Measurements from ENCODE around the gene UQCC2.

UQCC2 gene

GRCh38 chr6:33668328-33668727 lies 43.2 kb downstream of the UQCC2 start:
- no peaks in the 10 kb centered on the region for H3K9me3 ChIP-seq (ENCODE audit: control insufficient read depth, low read length)
- H3K27me3 ChIP-seq (replicated peaks; ENCODE audit: control insufficient read depth, insufficient read depth, low read length, poor library complexity, severe bottlenecking), result no peaks in the 10 kb centered on the region
- H3K4me3 ChIP-seq (ENCODE audit: insufficient read depth, low read depth, low read length, poor library complexity, severe bottlenecking), result no peak overlapping the region
- H3K36me3 ChIP-seq (ENCODE audit: control insufficient read depth, insufficient read depth, low read length), result peaks cover 74% of the 10 kb centered on the region
- H3K27ac ChIP-seq (ENCODE audit: insufficient read depth, low read length, poor library complexity, severe bottlenecking), result peak overlapping the region; percentile 58
- peaks cover 9% of the 10 kb centered on the region for H3K4me1 ChIP-seq (ENCODE audit: control insufficient read depth, insufficient read depth, low read length, poor library complexity, severe bottlenecking)
- DNase-seq, result no peak

- peaks cover 9% of the 10 kb centered on the region for H3K4me1 ChIP-seq (ENCODE audit: control insufficient read depth, insufficient read depth, low read length, poor library complexity, severe bottlenecking)
- DNase-seq, result no peak
- no peaks in the 10 kb centered on the region for H3K27me3 ChIP-seq (replicated peaks; ENCODE audit: control insufficient read depth, insufficient read depth, low read length, poor library complexity, severe bottlenecking)
- H3K4me3 ChIP-seq (ENCODE audit: insufficient read depth, low read depth, low read length, poor library complexity, severe bottlenecking), result no peak overlapping the region
- H3K27ac ChIP-seq (ENCODE audit: insufficient read depth, low read length, poor library complexity, severe bottlenecking), result no peak overlapping the region
- H3K9me3 ChIP-seq (ENCODE audit: control insufficient read depth, low read length), result no peaks in the 10 kb centered on the region
- H3K36me3 ChIP-seq (ENCODE audit: control insufficient read depth, insufficient read depth, low read length), result peaks cover 70% of the 10 kb centered on the region
Observed at GRCh38 chr6:33667776-33668175, 43.7 kb downstream of the UQCC2 start.

DNA sequence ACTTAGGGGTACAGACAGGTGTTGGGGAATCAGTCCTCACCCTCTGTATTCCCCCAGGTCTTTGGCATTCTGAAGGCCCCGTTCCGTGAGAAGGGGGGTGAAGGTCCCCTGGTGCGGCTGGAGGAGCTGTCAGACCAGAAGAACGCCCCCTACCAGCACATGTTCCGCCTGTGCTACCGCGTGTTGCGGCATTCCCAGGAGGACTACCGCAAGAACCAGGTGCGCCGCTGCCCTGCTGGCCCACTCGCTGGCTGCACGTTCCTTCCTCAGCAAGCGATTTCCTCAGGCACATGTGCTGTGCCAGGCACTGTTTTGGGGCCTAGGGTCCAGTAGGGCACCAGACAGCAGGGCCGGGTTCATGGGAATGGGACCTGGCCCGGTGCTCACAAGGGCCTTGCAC lies 44.4 kb downstream of the UQCC2 start:
- H3K9me3 ChIP-seq (ENCODE audit: control insufficient read depth, low read length), result no peaks in the 10 kb centered on the region
- no peak overlapping the region for H3K4me3 ChIP-seq (ENCODE audit: insufficient read depth, low read depth, low read length, poor library complexity, severe bottlenecking)
- peaks cover 9% of the 10 kb centered on the region for H3K4me1 ChIP-seq (ENCODE audit: control insufficient read depth, insufficient read depth, low read length, poor library complexity, severe bottlenecking)
- H3K27ac ChIP-seq (ENCODE audit: insufficient read depth, low read length, poor library complexity, severe bottlenecking), result no peak overlapping the region
- H3K36me3 ChIP-seq (ENCODE audit: control insufficient read depth, insufficient read depth, low read length), result peaks cover 63% of the 10 kb centered on the region
- H3K27me3 ChIP-seq (replicated peaks; ENCODE audit: control insufficient read depth, insufficient read depth, low read length, poor library complexity, severe bottlenecking), result no peaks in the 10 kb centered on the region
- no peak for DNase-seq

- Histone ChIP-seq H3K9me3 (ENCODE audit: control insufficient read depth, low read length) (no peaks in the 10 kb centered on the region), H3K27ac (ENCODE audit: insufficient read depth, low read length, poor library complexity, severe bottlenecking) (no peak overlapping the region), H3K27me3 (replicated peaks; ENCODE audit: control insufficient read depth, insufficient read depth, low read length, poor library complexity, severe bottlenecking) (no peaks in the 10 kb centered on the region), H3K36me3 (ENCODE audit: control insufficient read depth, insufficient read depth, low read length) (peaks cover 52% of the 10 kb centered on the region), H3K4me3 (ENCODE audit: insufficient read depth, low read depth, low read length, poor library complexity, severe bottlenecking) (no peak overlapping the region), H3K4me1 (ENCODE audit: control insufficient read depth, insufficient read depth, low read length, poor library complexity, severe bottlenecking) (peaks cover 9% of the 10 kb centered on the region)
- DNase-seq, result no peak
Observed at GRCh38 chr6:33665957-33666356, 45.5 kb downstream of the UQCC2 start.

GRCh38 chr6:33664506-33665057 lies 46.9 kb downstream of the UQCC2 start:
- H3K4me1 ChIP-seq (ENCODE audit: control insufficient read depth, insufficient read depth, low read length, poor library complexity, severe bottlenecking), result peaks cover 9% of the 10 kb centered on the region
- no peaks in the 10 kb centered on the region for H3K27me3 ChIP-seq (replicated peaks; ENCODE audit: control insufficient read depth, insufficient read depth, low read length, poor library complexity, severe bottlenecking)
- DNase-seq, result no peak
- H3K4me3 ChIP-seq (ENCODE audit: insufficient read depth, low read depth, low read length, poor library complexity, severe bottlenecking), result no peak overlapping the region
- H3K27ac ChIP-seq (ENCODE audit: insufficient read depth, low read length, poor library complexity, severe bottlenecking), result no peak overlapping the region
- peaks cover 47% of the 10 kb centered on the region for H3K36me3 ChIP-seq (ENCODE audit: control insufficient read depth, insufficient read depth, low read length)
- no peaks in the 10 kb centered on the region for H3K9me3 ChIP-seq (ENCODE audit: control insufficient read depth, low read length)

- peaks cover 6% of the 10 kb centered on the region for H3K4me1 ChIP-seq (ENCODE audit: control insufficient read depth, insufficient read depth, low read length, poor library complexity, severe bottlenecking)
- no peak overlapping the region for H3K27ac ChIP-seq (ENCODE audit: insufficient read depth, low read length, poor library complexity, severe bottlenecking)
- H3K4me3 ChIP-seq (ENCODE audit: insufficient read depth, low read depth, low read length, poor library complexity, severe bottlenecking), result no peak overlapping the region
- H3K36me3 ChIP-seq (ENCODE audit: control insufficient read depth, insufficient read depth, low read length), result peaks cover 50% of the 10 kb centered on the region
- H3K9me3 ChIP-seq (ENCODE audit: control insufficient read depth, low read length), result no peaks in the 10 kb centered on the region
- DNase-seq, result no peak
- no peaks in the 10 kb centered on the region for H3K27me3 ChIP-seq (replicated peaks; ENCODE audit: control insufficient read depth, insufficient read depth, low read length, poor library complexity, severe bottlenecking)
Observed at GRCh38 chr6:33663727-33664449, 47.6 kb downstream of the UQCC2 start.

DNA sequence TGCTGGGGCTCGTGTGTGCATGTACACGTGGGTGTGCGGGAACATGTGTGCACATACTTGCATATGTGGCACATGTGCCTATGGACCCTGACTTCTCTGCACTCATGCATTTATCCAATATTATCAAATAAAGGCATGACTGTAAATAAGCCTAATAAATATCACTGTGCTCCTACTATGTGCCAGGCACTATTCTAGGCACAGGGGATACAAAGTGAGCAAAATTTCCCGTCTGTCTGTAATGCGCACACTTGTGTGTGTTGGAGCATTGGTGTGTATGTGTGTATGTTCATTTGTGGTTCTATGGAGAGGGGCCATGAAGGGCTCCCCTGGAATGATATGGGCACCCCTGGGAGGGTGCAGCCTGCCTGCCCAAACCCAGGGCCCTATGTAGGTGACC lies 48.5 kb downstream of the UQCC2 start:
- H3K4me1 ChIP-seq (ENCODE audit: control insufficient read depth, insufficient read depth, low read length, poor library complexity, severe bottlenecking), result no peaks in the 10 kb centered on the region
- H3K4me3 ChIP-seq (ENCODE audit: insufficient read depth, low read depth, low read length, poor library complexity, severe bottlenecking), result no peak overlapping the region
- no peaks in the 10 kb centered on the region for H3K27me3 ChIP-seq (replicated peaks; ENCODE audit: control insufficient read depth, insufficient read depth, low read length, poor library complexity, severe bottlenecking)
- H3K27ac ChIP-seq (ENCODE audit: insufficient read depth, low read length, poor library complexity, severe bottlenecking), result no peak overlapping the region
- DNase-seq, result no peak
- H3K9me3 ChIP-seq (ENCODE audit: control insufficient read depth, low read length), result no peaks in the 10 kb centered on the region
- peaks cover 57% of the 10 kb centered on the region for H3K36me3 ChIP-seq (ENCODE audit: control insufficient read depth, insufficient read depth, low read length)

- no peaks in the 10 kb centered on the region for H3K4me1 ChIP-seq (ENCODE audit: control insufficient read depth, insufficient read depth, low read length, poor library complexity, severe bottlenecking)
- no peak overlapping the region for H3K4me3 ChIP-seq (ENCODE audit: insufficient read depth, low read depth, low read length, poor library complexity, severe bottlenecking)
- H3K9me3 ChIP-seq (ENCODE audit: control insufficient read depth, low read length), result no peaks in the 10 kb centered on the region
- H3K36me3 ChIP-seq (ENCODE audit: control insufficient read depth, insufficient read depth, low read length), result peaks cover 57% of the 10 kb centered on the region
- no peak for DNase-seq
- no peak overlapping the region for H3K27ac ChIP-seq (ENCODE audit: insufficient read depth, low read length, poor library complexity, severe bottlenecking)
- H3K27me3 ChIP-seq (replicated peaks; ENCODE audit: control insufficient read depth, insufficient read depth, low read length, poor library complexity, severe bottlenecking), result no peaks in the 10 kb centered on the region
Observed at GRCh38 chr6:33662318-33662717, 49.2 kb downstream of the UQCC2 start.

DNA sequence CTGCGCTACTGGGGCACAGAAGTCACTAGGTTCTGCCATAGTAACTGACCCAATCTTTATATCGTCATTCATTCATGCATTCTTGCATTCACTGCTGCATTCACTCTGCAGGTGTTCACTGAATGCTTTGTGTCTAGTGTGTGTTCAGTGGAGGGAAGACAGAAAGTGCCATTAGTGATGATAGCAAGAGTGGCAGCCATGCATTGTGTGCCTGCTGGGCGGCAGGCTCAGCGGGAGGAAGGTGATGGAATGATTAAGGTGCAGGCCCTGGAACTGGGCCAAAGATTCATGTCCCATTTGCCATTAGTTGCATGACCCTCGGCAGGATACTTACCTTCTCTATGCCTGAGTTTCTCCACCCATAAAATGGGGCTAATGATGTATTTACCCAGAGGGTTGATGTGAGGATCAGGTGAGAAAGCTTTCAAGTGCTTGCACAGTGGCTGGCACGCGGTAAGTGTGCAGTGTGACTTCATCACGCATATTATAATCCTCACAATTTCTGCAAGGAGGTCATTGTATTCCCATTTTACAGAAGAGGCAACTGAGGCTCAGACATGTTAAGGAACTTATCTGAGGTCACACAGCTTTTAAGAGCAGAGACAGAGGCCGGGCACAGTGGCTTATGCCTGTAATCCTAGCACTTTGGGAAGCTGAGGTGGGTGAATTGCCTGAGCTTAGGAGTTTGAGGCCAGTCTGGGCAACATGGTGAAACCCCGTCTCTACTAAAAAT lies 50.2 kb downstream of the UQCC2 start:
- Histone ChIP-seq H3K4me1 (ENCODE audit: control insufficient read depth, insufficient read depth, low read length, poor library complexity, severe bottlenecking) (no peaks in the 10 kb centered on the region), H3K27ac (ENCODE audit: insufficient read depth, low read length, poor library complexity, severe bottlenecking) (no peak overlapping the region), H3K9me3 (ENCODE audit: control insufficient read depth, low read length) (no peaks in the 10 kb centered on the region), H3K4me3 (ENCODE audit: insufficient read depth, low read depth, low read length, poor library complexity, severe bottlenecking) (no peak overlapping the region), H3K27me3 (replicated peaks; ENCODE audit: control insufficient read depth, insufficient read depth, low read length, poor library complexity, severe bottlenecking) (no peaks in the 10 kb centered on the region), H3K36me3 (ENCODE audit: control insufficient read depth, insufficient read depth, low read length) (peaks cover 57% of the 10 kb centered on the region)
- DNase-seq, result no peak

GRCh38 chr6:33659986-33660385 lies 51.5 kb downstream of the UQCC2 start:
- Histone ChIP-seq H3K9me3 (ENCODE audit: control insufficient read depth, low read length) (no peaks in the 10 kb centered on the region), H3K4me3 (ENCODE audit: insufficient read depth, low read depth, low read length, poor library complexity, severe bottlenecking) (no peak overlapping the region), H3K27me3 (replicated peaks; ENCODE audit: control insufficient read depth, insufficient read depth, low read length, poor library complexity, severe bottlenecking) (no peaks in the 10 kb centered on the region), H3K36me3 (ENCODE audit: control insufficient read depth, insufficient read depth, low read length) (peaks cover 61% of the 10 kb centered on the region), H3K27ac (ENCODE audit: insufficient read depth, low read length, poor library complexity, severe bottlenecking) (no peak overlapping the region), H3K4me1 (ENCODE audit: control insufficient read depth, insufficient read depth, low read length, poor library complexity, severe bottlenecking) (no peaks in the 10 kb centered on the region)
- no peak for DNase-seq
